Measurements from ENCODE around the gene FASLG.

FASLG gene

DNA sequence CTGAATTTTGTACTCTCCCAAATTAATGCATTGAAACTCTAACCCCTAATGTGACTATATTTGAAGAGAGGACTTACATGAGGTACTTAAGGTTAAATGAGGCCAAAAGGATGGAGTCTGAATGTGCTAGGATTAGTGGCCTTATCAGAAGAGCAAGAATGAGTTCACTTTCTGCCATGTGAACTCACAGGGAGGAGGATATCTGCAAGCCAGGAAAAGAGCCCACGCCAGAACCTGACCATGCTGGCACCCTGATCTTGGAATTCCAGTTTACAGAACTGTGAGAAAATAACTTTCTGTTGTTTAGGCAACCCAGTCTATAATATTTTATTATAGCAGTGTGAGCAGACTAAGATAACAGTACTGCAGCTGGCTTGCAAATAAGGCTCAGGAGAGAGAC, 12.2 kb upstream of the FASLG start:
- no peak for DNase-seq (ENCODE audit: low spot score)

GRCh38 chr1:172647110-172647564, 11.8 kb upstream of the FASLG start:
- peak; percentile 43 for DNase-seq (ENCODE audit: low spot score)

DNA sequence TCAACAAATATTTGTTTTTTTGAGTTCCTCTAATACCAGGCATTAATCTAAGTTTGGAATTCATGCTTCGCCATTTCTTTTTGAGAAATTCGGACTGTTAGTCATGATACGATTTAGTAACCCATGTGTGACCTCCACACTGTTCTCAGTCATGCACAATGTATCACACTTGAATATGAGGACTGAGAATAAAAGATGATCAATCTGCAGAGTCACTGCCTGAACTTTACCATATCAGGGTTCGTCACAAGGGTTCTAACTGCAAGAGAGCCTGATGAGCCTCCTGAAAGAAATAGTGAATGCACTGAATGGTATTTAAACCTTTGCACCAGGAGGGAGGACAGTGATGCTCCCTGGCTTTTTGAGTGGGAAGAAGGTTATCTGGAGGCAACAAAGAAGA, 10.9 kb upstream of the FASLG start:
- no peak for DNase-seq (ENCODE audit: low spot score)

DNA sequence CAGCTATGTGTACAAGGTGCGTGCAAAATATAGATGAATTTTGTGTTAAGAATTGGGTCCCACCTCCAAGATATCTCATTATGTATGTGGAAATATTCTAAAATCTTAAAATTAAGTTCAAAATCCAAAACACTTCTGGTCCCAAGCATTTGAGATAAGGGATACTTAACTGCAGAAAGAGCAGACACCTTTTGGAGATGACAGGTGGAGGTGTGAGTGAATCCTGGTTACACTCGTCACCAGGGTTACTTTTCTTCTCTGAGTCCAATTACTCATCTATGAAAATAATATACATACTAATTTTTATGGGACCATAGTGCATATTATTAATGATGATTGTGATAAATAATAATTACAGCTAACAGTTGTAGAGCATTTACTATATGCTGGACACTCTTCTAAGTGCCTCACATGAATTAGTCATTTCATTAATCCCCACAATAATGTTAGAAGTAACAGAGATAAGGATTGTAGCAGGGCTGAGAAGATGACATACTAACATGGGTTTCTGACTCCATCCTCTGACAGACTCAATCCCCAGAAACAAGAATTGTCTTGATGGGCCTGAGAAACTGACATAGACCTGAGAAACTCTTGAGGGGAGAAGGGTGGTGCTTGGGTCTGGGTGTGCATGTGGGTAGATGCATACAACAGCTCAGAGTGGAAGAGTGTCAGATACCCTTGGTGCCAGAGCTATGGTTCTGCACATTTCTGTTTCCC, 8.3 kb upstream of the FASLG start:
- DNase-seq (ENCODE audit: low spot score): no peak

DNA sequence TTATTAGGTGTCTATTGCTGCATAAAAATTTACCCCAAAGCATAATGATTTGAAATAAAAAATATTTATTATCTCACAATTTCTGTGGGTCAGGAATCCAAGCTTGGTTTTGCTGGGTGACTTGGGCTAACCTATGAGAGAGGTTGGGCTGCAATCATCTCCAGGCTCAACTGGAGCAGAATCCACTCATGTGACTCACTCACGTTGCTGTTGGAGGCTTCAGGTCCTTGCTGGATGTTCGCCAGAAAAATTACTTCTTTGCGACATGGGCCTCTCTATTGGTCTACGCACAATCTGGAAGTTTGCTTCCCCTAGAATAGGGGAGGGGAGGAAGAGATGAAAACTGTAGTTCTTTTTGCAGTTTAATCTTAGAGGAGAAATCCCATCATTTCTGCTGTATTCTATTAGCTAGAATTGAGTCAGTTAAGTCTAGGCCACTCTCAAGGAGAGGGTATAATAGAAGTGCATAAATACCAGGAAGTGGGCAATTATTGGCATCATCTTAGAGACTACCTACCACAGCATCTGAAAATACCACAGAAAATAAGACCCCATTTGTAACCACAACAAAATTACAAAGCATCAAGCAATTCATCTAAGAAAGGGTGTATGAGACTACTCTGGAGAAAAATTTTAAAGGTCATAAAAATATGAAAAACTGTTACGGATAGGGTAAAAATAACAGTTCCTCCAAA, 5.7 kb upstream of the FASLG start:
- no peak for DNase-seq (ENCODE audit: low spot score)

DNA sequence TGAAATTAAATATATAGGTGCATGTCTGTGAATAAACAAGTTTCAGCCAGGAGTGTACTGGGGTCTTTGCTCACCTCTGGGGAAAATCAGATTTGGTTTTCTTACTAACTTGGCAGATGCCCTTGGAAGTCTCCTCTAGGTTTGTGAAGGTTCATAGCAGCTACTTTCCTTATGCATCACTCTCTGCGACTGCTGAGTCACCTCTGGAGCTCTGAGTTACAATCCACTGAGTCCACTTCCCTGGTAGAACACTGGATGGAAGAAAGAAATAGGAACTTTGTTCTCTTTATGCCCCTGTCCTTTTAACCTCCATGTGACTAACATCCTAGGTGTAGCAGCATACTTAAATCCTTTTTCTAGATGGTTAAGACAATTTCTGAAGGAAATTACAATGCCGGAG, 4.4 kb upstream of the FASLG start:
- no peak for DNase-seq (ENCODE audit: low spot score)

GRCh38 chr1:172656576-172656975, 2.3 kb upstream of the FASLG start:
- no peak for DNase-seq (ENCODE audit: low spot score)

DNA sequence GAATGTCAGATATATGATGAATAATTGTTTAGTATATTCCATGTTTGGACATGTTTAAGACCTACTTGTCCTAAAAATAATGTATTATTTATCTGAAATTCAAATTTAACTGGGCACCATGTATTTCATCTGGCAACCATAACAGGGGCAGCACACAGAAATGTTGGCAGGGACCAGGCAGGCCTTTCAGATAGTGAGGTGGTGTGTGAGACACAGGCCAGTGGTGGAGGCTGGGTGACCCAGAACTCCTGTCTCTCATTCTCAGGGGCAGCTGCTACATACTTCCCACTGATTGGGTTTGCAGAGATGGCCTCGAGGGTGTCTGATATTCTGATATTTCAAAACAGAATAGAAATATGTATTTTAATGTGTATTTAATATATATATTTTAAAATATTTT, 1.3 kb upstream of the FASLG start:
- no peak for DNase-seq (ENCODE audit: low spot score)

GRCh38 chr1:172661107-172661506, 2.2 kb downstream of the FASLG start:
- no peak for DNase-seq (ENCODE audit: low spot score)

GRCh38 chr1:172662464-172663109, 3.7 kb downstream of the FASLG start:
- DNase-seq (ENCODE audit: low spot score): peak; percentile 89

- DNase-seq (ENCODE audit: low spot score): no peak
Measured at GRCh38 chr1:172663732-172664131, 4.8 kb downstream of the FASLG start.

- DNase-seq (ENCODE audit: low spot score): no peak
Measured at GRCh38 chr1:172668097-172668496, 9.2 kb downstream of the FASLG start.

DNA sequence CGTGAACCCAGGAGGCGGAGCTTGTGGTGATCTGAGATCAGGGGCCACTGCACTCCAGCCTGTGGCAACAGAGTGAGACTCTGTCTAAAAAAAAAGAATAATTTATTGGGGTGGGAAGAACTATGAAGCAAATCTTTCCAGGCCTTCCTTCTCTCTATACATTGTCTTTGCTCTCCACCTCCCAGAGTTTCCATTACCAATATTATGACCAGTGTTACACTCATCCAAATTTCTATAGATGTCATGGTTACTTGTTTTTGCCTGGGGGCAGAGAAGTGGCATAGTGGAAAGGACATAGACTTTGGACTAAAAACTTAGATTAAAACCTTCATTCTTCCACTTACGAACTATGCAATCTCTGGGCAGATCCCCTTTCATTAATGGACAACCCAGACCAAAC, 10.1 kb downstream of the FASLG start:
- no peak for DNase-seq (ENCODE audit: low spot score)

- no peak for DNase-seq (ENCODE audit: low spot score)
Measured at GRCh38 chr1:172670316-172670715, 11.4 kb downstream of the FASLG start.

DNA sequence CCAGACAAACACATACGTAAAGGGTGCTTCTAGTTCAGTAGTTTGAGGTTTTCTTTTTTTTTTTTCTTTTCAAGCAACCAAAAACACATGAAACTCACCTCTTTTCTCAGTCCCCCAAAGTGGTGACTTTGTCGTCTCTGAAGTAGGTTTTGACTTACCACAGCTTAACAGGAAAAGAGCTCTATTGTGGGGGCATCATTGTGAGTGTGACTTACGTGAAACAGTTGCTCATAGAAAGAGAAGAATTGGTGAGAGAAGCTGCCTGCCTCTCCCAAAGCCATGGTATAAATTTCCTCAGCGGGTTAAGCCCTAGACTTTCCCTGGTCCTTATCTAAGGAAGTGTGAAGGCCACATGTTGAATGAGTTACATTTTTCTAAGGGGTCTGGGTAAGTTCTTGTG, 11.9 kb downstream of the FASLG start:
- DNase-seq (ENCODE audit: low spot score): peak; percentile 75

DNA sequence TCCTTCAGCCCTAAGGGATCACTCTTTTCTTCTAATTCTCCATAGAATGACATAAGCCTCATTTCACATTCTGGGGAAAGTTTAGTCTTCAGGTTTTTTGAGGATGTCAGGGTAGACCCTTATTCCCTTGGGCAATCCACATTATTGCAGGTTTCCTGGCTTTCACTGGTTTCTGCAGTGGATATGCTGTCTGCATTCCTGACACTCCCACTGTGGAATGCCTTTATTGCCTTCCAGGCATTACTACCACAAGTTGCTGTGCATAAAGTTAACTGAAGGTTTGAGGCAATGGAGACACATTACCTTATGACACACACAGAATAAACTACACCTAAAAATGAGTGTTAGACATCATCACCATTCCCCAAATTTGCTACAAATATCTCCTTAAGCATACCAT, 12.7 kb downstream of the FASLG start:
- no peak for DNase-seq (ENCODE audit: low spot score)

- no peak for DNase-seq (ENCODE audit: low spot score)
Measured at GRCh38 chr1:172672720-172673119, 13.8 kb downstream of the FASLG start.

DNA sequence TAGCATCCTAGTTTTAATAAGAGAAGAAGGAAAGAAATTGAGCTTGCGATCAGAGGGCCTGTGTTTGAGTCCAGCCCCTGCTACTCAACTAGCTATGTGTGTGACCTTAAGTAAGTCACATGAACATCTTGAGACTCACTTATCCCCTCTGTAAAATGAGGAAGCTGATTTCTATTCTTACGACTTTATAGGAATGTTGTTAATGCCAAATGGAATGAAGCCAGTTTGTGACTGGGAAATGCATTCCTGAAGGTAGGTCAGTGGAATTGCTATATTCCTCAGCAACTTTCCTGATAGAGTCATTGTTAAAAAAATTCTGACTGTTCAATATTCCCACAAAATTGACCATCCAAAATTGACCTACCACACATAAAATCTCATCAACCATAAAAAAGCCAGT, 14.9 kb downstream of the FASLG start:
- DNase-seq (ENCODE audit: low spot score): no peak

- DNase-seq (ENCODE audit: low spot score): peak; percentile 37
Measured at GRCh38 chr1:172674831-172675613, 16.1 kb downstream of the FASLG start.

DNA sequence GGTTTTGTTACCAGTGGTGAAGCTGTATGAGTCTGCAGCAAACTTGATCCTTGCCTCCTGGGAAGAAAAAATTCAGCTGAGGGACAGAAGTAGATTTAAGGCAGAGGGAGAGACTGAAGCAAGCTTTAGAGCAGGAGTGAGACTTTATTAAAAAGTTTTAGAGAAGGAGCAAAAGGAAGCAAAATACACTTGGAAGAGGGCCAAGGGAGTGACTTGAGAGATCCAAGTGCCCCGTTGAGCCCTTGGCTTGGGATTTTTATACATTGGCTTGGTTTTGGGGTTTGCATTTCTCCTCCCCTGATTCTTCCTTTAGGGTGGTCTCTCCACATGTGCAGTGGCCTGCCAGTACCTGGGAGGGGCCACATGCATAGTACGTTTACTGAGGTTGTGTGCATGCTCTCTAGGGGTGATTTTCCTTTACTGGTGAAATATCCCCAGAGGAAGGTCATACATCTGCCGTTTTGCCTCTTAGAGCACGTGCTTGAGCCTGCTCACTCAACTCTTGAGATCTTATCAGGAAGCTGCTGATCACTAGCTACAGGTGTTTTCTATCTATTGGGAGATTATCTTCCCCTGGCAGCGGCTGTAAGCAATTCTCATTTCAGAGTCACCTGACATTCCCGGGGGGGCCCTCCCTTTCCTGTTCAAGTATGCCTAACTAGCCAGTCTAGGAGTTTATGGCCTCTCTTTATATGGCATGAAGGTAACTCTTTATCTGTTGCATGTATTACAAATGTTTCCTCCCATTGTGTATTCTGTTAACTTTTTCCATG, 20.3 kb downstream of the FASLG start:
- no peak for DNase-seq (ENCODE audit: low spot score)

DNA sequence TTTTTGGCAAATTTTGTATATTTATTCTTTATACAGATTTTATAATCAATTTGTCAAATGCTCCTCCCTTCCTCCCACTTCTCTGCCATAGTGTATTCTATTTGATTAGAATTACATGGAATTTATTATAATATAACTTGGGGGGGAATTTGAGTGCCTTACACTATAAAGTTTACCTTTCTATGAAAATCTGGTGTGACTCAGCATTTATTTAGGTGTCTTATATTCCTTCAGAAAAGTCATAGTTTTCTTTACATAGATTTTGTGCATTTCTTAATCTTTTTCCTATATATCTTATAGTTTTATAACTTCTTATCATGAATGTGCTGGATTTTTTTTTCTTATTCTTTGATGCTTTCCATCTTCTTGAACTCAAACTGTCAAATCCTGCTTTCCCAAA, 21.3 kb downstream of the FASLG start:
- DNase-seq (ENCODE audit: low spot score): no peak

Measured in CD4-positive, alpha-beta T cell treated with Interleukin-15 for 4 hours (primary cell).